PFSK-1 (cell line): ENCODE measurements around the gene KLF11.

ENCODE experiments used
- FOXP2 ChIP-seq: optimal IDR thresholded peaks from 2 replicates; pipeline ENCODE3; 2011; ENCODE audit warnings: borderline replicate concordance, control low read depth, inconsistent platforms; ENCODE audit not compliant: insufficient read depth; ENCODE audit errors: extremely low read length, extremely low read depth
- POLR2AphosphoS5 ChIP-seq: IDR thresholded peaks from 2 replicates; pipeline ENCODE4 v1.6.1; 2012; ENCODE audit warnings: low read depth, mild to moderate bottlenecking, control low read depth, low read length, moderate library complexity
- SIN3A ChIP-seq: IDR thresholded peaks from 2 replicates; pipeline ENCODE4 v1.6.1; 2012; ENCODE audit warnings: mild to moderate bottlenecking, low read length, moderate library complexity, borderline replicate concordance; ENCODE audit not compliant: insufficient read depth
- TAF1 ChIP-seq: IDR thresholded peaks from 2 replicates; pipeline ENCODE4 v1.6.1; 2012; ENCODE audit warnings: low read length, control low read depth, borderline replicate concordance; ENCODE audit not compliant: insufficient read depth
- TF ChIP-seq, protein P1 (sequence below), 2 experiments: IDR thresholded peaks; 2 replicates each; pipeline versions ENCODE4 v1.6.1 to v1.8.0; 2011 to 2012; ENCODE audit warnings: low read depth in 2 of 2, low read length in 2 of 2, control low read depth in 1 of 2, inconsistent platforms in 1 of 2, mild to moderate bottlenecking in 1 of 2, moderate library complexity in 1 of 2; ENCODE audit not compliant: insufficient read depth in 1 of 2

The KLF11 gene

DNA sequence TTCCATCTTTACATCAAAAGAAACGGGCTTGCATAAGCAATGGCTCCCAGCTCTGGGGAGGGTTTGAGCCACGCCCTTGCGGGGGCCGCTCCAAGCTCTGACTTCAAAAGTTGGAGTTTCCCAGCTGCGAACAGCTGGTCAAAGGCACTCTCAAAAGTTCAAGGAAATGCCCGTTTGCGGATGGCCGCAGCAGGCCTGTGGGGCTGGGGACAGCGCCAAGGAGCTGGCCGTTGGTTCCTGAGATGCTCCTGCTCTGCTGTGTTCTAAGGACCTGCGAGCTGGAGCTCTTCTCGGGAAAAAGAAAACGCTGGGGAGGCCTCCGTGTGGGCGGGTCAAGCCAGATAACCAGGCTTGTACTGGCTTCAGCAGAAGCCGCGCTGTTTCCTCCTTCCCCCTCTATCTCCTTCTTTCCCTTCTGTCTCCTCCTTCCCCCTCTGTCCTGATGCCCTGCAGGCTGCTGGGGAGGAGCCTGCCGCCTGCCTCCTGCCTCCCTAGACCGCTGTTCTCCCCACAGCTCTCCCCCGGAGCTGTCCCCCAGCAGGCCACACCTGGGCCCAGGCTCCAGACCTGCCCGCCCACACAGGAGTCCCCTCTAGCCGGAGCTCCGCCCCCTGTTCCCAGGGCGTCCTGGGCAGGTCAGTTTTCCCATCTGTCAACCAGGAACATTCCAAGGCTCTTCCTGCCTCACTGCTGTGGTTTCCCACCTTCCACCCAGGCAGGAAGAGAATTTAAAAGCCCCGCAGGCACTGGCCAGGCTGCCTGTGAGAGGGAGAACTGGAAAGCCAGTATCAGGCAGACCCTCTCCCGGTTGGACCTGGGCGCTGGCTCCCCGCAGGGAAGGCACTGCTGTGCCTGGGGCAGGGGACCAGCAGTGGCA, 14.1 kb downstream of the KLF11 start:
- TF ChIP-seq FOXP2 (no peak), TAF1 (no peak), SIN3A (0 out of 2 replicates have a peak, but pooled peaks have one; percentile 53), POLR2AphosphoS5 (0 out of 2 replicates have a peak, but pooled peaks have one; percentile 32)
- TF ChIP-seq, protein P1, sequence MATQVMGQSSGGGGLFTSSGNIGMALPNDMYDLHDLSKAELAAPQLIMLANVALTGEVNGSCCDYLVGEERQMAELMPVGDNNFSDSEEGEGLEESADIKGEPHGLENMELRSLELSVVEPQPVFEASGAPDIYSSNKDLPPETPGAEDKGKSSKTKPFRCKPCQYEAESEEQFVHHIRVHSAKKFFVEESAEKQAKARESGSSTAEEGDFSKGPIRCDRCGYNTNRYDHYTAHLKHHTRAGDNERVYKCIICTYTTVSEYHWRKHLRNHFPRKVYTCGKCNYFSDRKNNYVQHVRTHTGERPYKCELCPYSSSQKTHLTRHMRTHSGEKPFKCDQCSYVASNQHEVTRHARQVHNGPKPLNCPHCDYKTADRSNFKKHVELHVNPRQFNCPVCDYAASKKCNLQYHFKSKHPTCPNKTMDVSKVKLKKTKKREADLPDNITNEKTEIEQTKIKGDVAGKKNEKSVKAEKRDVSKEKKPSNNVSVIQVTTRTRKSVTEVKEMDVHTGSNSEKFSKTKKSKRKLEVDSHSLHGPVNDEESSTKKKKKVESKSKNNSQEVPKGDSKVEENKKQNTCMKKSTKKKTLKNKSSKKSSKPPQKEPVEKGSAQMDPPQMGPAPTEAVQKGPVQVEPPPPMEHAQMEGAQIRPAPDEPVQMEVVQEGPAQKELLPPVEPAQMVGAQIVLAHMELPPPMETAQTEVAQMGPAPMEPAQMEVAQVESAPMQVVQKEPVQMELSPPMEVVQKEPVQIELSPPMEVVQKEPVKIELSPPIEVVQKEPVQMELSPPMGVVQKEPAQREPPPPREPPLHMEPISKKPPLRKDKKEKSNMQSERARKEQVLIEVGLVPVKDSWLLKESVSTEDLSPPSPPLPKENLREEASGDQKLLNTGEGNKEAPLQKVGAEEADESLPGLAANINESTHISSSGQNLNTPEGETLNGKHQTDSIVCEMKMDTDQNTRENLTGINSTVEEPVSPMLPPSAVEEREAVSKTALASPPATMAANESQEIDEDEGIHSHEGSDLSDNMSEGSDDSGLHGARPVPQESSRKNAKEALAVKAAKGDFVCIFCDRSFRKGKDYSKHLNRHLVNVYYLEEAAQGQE (IDR thresholded peaks at IDR 0.05; ENCODE audit: insufficient read depth in 1 of 2, low read depth in 2 of 2, low read length in 2 of 2) = 0 out of 4 replicates have a peak, but pooled peaks have one; percentile 29 to 59

DNA sequence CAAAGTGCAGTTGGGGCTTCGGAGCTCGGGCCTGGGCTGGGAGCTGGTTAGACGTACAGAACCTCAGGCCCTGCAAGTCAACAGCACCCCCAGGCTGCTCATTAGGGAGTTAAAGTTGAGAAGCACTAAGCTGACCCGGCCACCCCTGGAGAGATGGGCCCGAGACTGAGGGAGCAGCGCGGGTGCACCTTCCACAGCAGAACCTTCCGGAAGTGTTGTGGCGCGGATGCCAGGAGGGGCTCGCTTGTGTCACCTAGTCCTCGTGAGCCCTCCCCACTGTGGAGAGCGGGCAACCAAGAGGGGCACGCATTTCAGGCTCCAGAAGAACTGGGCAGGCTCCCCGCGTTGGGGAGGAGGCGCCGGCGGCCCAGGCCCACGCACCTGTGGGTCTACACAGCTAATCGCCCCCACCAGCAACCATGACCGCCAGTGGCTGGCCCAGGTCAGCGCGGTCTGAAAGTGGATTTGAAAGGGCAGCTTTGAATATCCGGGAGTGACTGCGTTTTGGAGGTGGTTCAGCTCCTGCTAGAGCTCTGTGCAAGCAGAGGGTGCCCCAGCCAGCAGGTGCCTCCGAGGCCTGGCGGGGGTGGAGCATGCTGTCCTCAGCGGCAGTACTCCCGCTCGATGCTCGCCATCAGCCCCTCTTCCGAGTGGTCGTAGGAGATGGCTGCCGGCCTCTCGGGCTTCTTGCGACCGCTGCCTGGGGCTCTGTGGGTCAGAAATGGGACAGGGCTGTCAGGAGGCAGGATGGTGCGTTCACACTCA, 15.1 kb downstream of the KLF11 start:
- TF ChIP-seq, protein P1 (IDR thresholded peaks at IDR 0.05; ENCODE audit: insufficient read depth in 1 of 2, low read depth in 2 of 2, low read length in 2 of 2) = no peak
- TF ChIP-seq SIN3A = no peak

DNA sequence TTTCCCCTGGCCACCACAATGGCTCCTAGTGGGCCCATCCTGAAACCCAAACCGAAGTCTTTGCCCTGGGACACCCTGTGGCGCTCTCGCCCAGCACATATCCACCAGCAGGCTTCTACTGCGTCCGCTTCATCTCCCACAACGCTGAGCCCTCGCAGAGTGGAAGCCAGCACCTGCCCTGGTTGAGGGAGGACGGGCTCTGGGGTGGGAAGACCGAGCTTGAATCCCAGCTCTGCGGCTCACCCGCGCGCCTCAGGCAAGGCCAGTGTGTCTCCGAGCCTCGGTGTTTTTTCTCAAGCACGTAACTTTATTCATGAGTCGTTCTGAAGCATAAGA, 15.6 kb downstream of the KLF11 start:
- TF ChIP-seq, protein P1 (IDR thresholded peaks at IDR 0.05; ENCODE audit: insufficient read depth in 1 of 2, low read depth in 2 of 2, low read length in 2 of 2) = no peak
- TF ChIP-seq FOXP2 = no peak
- TF ChIP-seq TAF1 = no peak
- TF ChIP-seq SIN3A = no peak
- no peak for TF ChIP-seq POLR2AphosphoS5

DNA sequence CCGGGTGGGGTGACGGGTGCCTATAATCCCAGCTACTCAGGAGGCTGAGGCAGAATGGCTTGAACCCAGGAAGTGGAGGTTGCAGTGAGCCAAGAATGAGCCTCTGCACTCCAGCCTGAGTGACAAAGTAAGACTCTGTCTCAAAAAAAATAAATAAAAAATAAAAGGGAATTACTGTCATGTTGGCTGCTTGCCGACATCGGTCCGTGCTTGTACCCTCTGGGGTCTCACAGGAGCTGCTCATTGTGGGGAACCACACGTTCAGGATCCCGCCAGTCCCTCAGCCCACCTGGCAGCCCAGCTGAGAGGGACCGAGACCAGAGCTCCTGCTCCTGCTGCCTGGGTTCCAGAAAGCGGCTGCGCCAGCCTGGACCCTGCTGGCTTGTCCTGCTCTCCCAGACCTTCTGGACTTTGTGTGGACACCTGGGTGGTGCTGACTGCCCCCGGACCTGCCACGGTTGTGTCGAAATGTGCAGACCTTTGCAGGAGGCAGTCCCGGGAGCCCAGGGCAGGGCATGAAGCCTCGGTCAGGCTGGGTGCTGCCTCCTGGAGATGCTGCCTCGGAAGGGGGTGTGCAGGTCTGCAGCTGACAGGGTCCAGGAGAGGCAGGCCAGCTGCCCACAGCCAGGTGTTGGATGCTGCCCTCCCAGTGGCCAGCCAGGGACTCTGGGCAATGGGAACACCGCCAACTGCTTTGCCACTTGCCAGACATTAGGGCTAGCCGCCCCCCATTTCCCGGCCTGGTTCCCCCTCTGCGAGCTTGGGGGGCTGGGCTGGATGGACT, 16.4 kb downstream of the KLF11 start:
- TF ChIP-seq SIN3A = no peak
- TF ChIP-seq TAF1 = no peak
- TF ChIP-seq, protein P1 (IDR thresholded peaks at IDR 0.05; ENCODE audit: insufficient read depth in 1 of 2, low read depth in 2 of 2, low read length in 2 of 2) = no peak
- TF ChIP-seq POLR2AphosphoS5 = no peak
- no peak for TF ChIP-seq FOXP2
